ENCODE results near the gene SF3A1.

GRCh38 chr22:30402028-30402765, 45.5 kb upstream of the SF3A1 start:
- TF ChIP-seq CTCF (IDR thresholded peaks at IDR 0.05) (no peak), POLR2A (IDR thresholded peaks at IDR 0.05) (no peak)

Measured in uterus (tissue), 2 donors.